DND-41 (cell line): ENCODE results near the gene NME9.

ENCODE experiments used
- EZH2 ChIP-seq: IDR thresholded peaks from 3 replicates; pipeline ENCODE4 v1.6.1; 2012; ENCODE audit warnings: borderline replicate concordance, low read depth, mild to moderate bottlenecking, moderate library complexity, low read length, inconsistent platforms; ENCODE audit not compliant: severe bottlenecking
- TF ChIP-seq, protein P1 (sequence below): IDR thresholded peaks from 2 replicates; pipeline ENCODE4 v1.5.1; 2012; ENCODE audit warnings: borderline replicate concordance, low read length, moderate library complexity, mild to moderate bottlenecking; ENCODE audit not compliant: poor library complexity, severe bottlenecking; ENCODE audit errors: extremely low read depth

GRCh38 chr3:138284079-138284478 is 45.6 kb downstream of the NME9 start:
- TF ChIP-seq, protein P1, sequence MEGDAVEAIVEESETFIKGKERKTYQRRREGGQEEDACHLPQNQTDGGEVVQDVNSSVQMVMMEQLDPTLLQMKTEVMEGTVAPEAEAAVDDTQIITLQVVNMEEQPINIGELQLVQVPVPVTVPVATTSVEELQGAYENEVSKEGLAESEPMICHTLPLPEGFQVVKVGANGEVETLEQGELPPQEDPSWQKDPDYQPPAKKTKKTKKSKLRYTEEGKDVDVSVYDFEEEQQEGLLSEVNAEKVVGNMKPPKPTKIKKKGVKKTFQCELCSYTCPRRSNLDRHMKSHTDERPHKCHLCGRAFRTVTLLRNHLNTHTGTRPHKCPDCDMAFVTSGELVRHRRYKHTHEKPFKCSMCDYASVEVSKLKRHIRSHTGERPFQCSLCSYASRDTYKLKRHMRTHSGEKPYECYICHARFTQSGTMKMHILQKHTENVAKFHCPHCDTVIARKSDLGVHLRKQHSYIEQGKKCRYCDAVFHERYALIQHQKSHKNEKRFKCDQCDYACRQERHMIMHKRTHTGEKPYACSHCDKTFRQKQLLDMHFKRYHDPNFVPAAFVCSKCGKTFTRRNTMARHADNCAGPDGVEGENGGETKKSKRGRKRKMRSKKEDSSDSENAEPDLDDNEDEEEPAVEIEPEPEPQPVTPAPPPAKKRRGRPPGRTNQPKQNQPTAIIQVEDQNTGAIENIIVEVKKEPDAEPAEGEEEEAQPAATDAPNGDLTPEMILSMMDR, result no peak
- TF ChIP-seq EZH2, result no peak
